NCI-H1694 (cell line): ENCODE results near the gene PMEL.
"Not testable (repeated sequence)": the region's sequence is repeated elsewhere in the genome, so short reads cannot be mapped to it uniquely, and the experiment has no call there.

ENCODE experiments used
- DNase-seq: peaks from one replicate; lab custom pipeline; 2025; lab: John Stamatoyannopoulos, UW

The PMEL gene

GRCh38 chr12:55922126-55922525 is 43.7 kb downstream of the PMEL start:
- no peak for DNase-seq

- not testable (repeated sequence) for DNase-seq
These were observed 46.8 kb downstream of the PMEL start for GRCh38 chr12:55919032-55919431.

- no peak for DNase-seq
These were observed 50.4 kb downstream of the PMEL start for GRCh38 chr12:55915482-55915859.

- no peak for DNase-seq
These were observed 52.9 kb downstream of the PMEL start for GRCh38 chr12:55912908-55913307.

GRCh38 chr12:55909513-55909884 is 56.3 kb downstream of the PMEL start:
- DNase-seq, result no peak

- DNase-seq, result no peak
These were observed 56.9 kb downstream of the PMEL start for GRCh38 chr12:55908726-55909512.

- no peak for DNase-seq
These were observed 59.8 kb downstream of the PMEL start for GRCh38 chr12:55906056-55906455.
